Neural cell (in vitro differentiated cells): ENCODE data around the gene RBM38.

ENCODE experiments used
- CTCF ChIP-seq: fragments of 450-650 bp; IDR thresholded peaks from 2 replicates; pipeline ENCODE4 v1.5.1; 2014; ENCODE audit warnings: antibody characterized with exemption, mild to moderate bottlenecking, moderate library complexity; ENCODE audit not compliant: poor library complexity, severe bottlenecking
- TAF1 ChIP-seq: IDR thresholded peaks from 2 replicates; pipeline ENCODE4 v1.6.1; 2012; ENCODE audit warnings: low read depth

GRCh38 chr20:57442888-57443239 lies 51.7 kb downstream of the RBM38 start:
- no peak for TF ChIP-seq TAF1
- TF ChIP-seq CTCF, result no peak
